GM12875 (cell line): ENCODE measurements around the gene C1orf105.

ENCODE experiments used
- H3K4me3 ChIP-seq: one replicate; pipeline ENCODE4 v1.5.1; 2011; ENCODE audit warnings: low read depth, low read length, control low read depth
- TF ChIP-seq, protein P1 (sequence below): IDR thresholded peaks from 2 replicates; pipeline ENCODE4 v1.5.1; 2011; ENCODE audit warnings: low read depth, mild to moderate bottlenecking, control low read depth, inconsistent platforms, low read length, moderate library complexity, borderline replicate concordance; ENCODE audit not compliant: insufficient read depth

C1orf105 gene

GRCh38 chr1:172507741-172508140, 87.3 kb downstream of the C1orf105 start:
- no peak overlapping the region for H3K4me3 ChIP-seq
- TF ChIP-seq, protein P1, sequence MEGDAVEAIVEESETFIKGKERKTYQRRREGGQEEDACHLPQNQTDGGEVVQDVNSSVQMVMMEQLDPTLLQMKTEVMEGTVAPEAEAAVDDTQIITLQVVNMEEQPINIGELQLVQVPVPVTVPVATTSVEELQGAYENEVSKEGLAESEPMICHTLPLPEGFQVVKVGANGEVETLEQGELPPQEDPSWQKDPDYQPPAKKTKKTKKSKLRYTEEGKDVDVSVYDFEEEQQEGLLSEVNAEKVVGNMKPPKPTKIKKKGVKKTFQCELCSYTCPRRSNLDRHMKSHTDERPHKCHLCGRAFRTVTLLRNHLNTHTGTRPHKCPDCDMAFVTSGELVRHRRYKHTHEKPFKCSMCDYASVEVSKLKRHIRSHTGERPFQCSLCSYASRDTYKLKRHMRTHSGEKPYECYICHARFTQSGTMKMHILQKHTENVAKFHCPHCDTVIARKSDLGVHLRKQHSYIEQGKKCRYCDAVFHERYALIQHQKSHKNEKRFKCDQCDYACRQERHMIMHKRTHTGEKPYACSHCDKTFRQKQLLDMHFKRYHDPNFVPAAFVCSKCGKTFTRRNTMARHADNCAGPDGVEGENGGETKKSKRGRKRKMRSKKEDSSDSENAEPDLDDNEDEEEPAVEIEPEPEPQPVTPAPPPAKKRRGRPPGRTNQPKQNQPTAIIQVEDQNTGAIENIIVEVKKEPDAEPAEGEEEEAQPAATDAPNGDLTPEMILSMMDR = no peak

- no peak overlapping the region for H3K4me3 ChIP-seq
- TF ChIP-seq, protein P1 = no peak
Observed at GRCh38 chr1:172510479-172510878, 90.0 kb downstream of the C1orf105 start.

GRCh38 chr1:172512591-172512990, 92.1 kb downstream of the C1orf105 start:
- H3K4me3 ChIP-seq = no peak overlapping the region
- TF ChIP-seq, protein P1 = no peak

- TF ChIP-seq, protein P1 = no peak
- H3K4me3 ChIP-seq = no peak overlapping the region
Observed at GRCh38 chr1:172513479-172513878, 93.0 kb downstream of the C1orf105 start.

DNA sequence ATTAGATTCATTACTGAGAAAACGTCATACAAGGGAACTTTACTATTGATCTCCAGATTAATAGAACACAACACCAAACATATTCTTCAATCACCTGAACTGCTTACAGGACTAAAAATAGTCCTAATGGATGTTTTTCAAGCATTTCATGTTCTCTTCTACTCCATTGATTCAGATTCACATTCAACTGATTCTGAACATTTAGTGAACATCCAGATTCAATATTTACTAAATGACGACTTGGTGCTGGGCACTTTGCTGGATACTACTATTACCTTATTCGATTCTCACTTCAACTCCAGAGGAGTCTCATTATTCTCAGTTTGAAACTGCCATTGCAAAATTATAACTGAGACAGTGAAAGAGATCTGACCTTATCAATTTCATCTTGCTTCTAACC, 93.6 kb downstream of the C1orf105 start:
- no peak overlapping the region for H3K4me3 ChIP-seq
- TF ChIP-seq, protein P1 = no peak

DNA sequence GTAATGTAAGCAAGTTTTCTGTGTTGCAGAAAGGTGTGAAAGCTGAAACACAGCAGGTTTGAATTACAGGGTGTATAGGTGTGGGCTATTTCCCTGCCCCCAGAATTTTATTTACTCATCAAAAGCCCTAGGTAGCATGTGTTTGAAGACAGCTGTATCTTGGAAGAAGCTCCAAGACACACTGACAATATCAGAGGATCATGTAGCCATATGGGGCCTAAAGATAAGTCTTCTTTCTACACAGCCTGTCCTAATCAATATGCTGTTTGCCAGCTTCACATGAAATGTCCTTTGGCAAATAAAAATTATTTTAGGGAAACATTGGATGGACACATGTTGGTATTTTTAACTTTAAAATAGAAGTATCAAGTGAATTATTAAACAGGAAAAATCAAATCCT, 95.0 kb downstream of the C1orf105 start:
- H3K4me3 ChIP-seq = no peak overlapping the region
- TF ChIP-seq, protein P1 = no peak

DNA sequence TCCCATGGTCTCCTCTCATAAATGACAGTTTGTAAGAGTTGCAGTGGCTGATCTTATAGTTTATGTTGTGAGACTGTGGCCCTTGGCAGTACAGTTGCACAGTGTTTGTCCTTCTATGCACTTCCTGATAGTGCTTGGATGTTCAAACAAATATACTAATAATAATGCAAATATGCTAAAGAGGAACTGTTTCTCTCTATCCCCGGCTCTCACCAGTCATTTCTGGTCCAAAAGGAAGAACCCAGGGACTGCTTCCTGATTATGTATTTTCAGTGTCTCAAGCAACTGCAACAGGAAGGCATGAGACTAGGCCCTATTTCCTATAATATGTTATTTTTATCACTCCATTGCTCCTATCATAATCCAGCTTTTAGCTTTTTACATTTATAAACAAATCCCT, 95.4 kb downstream of the C1orf105 start:
- TF ChIP-seq, protein P1 = no peak
- H3K4me3 ChIP-seq = no peak overlapping the region
